ENCODE measurements around the gene IFI16.
A peak's percentile ranks its signal among the peaks of the same experiment; 100 is the strongest.

The IFI16 gene

GRCh38 chr1:158989424-158989823, 20.3 kb upstream of the IFI16 start:
- Histone ChIP-seq H3K9me3 (ENCODE audit: control insufficient read depth, insufficient read depth, low read depth, low read length) (no peaks in the 10 kb centered on the region), H3K27ac (ENCODE audit: low read depth, low read length) (no peak overlapping the region), H3K27me3 (ENCODE audit: control insufficient read depth, insufficient read depth, low read length) (no peaks in the 10 kb centered on the region), H3K9ac (ENCODE audit: low read length) (no peak overlapping the region), H3K4me1 (ENCODE audit: control insufficient read depth, insufficient read depth, low read length) (no peaks in the 10 kb centered on the region), H3K4me3 (ENCODE audit: low read depth, low read length) (no peak overlapping the region), H3K36me3 (ENCODE audit: control insufficient read depth, insufficient read depth, low read length) (no peaks in the 10 kb centered on the region)

GRCh38 chr1:158992787-158993312, 16.9 kb upstream of the IFI16 start:
- H3K9me3 ChIP-seq (ENCODE audit: control insufficient read depth, insufficient read depth, low read depth, low read length), result no peaks in the 10 kb centered on the region
- no peak overlapping the region for H3K27ac ChIP-seq (ENCODE audit: low read depth, low read length)
- H3K4me1 ChIP-seq (ENCODE audit: control insufficient read depth, insufficient read depth, low read length), result no peaks in the 10 kb centered on the region
- H3K27me3 ChIP-seq (ENCODE audit: control insufficient read depth, insufficient read depth, low read length), result no peaks in the 10 kb centered on the region
- no peak overlapping the region for H3K9ac ChIP-seq (ENCODE audit: low read length)
- no peaks in the 10 kb centered on the region for H3K36me3 ChIP-seq (ENCODE audit: control insufficient read depth, insufficient read depth, low read length)
- H3K4me3 ChIP-seq (ENCODE audit: low read depth, low read length), result no peak overlapping the region

- Histone ChIP-seq H3K4me1 (ENCODE audit: control insufficient read depth, insufficient read depth, low read length) (peaks cover 19% of the 10 kb centered on the region), H3K36me3 (ENCODE audit: control insufficient read depth, insufficient read depth, low read length) (no peaks in the 10 kb centered on the region), H3K27ac (ENCODE audit: low read depth, low read length) (no peak overlapping the region), H3K4me3 (ENCODE audit: low read depth, low read length) (no peak overlapping the region), H3K27me3 (ENCODE audit: control insufficient read depth, insufficient read depth, low read length) (no peaks in the 10 kb centered on the region), H3K9ac (ENCODE audit: low read length) (no peak overlapping the region), H3K9me3 (ENCODE audit: control insufficient read depth, insufficient read depth, low read depth, low read length) (no peaks in the 10 kb centered on the region)
These were observed 12.7 kb upstream of the IFI16 start for GRCh38 chr1:158996998-158997397.

GRCh38 chr1:158998037-158998780, 11.5 kb upstream of the IFI16 start:
- no peak overlapping the region for H3K9ac ChIP-seq (ENCODE audit: low read length)

GRCh38 chr1:158998781-158999161, 10.9 kb upstream of the IFI16 start:
- H3K27ac ChIP-seq (ENCODE audit: low read depth, low read length), result no peak overlapping the region
- H3K4me1 ChIP-seq (ENCODE audit: control insufficient read depth, insufficient read depth, low read length), result peaks cover 23% of the 10 kb centered on the region
- H3K27me3 ChIP-seq (ENCODE audit: control insufficient read depth, insufficient read depth, low read length), result no peaks in the 10 kb centered on the region; the same call in 1 of the 2 replicates
- no peaks in the 10 kb centered on the region for H3K36me3 ChIP-seq (ENCODE audit: control insufficient read depth, insufficient read depth, low read length)
- H3K4me3 ChIP-seq (ENCODE audit: low read depth, low read length), result peak overlapping the region; percentile 69
- no peaks in the 10 kb centered on the region for H3K9me3 ChIP-seq (ENCODE audit: control insufficient read depth, insufficient read depth, low read depth, low read length)
- peak overlapping the region; percentile 58 for H3K9ac ChIP-seq (ENCODE audit: low read length)

More at GRCh38 chr1:158998037-158998780, 11.5 kb upstream of the IFI16 start:
- peaks cover 21% of the 10 kb centered on the region for H3K4me1 ChIP-seq (ENCODE audit: control insufficient read depth, insufficient read depth, low read length)
- H3K4me3 ChIP-seq (ENCODE audit: low read depth, low read length), result peak overlapping the region; percentile 69
- H3K27me3 ChIP-seq (ENCODE audit: control insufficient read depth, insufficient read depth, low read length), result no peaks in the 10 kb centered on the region; the same call in 1 of the 2 replicates
- H3K36me3 ChIP-seq (ENCODE audit: control insufficient read depth, insufficient read depth, low read length), result no peaks in the 10 kb centered on the region
- H3K9me3 ChIP-seq (ENCODE audit: control insufficient read depth, insufficient read depth, low read depth, low read length), result no peaks in the 10 kb centered on the region
- H3K27ac ChIP-seq (ENCODE audit: low read depth, low read length), result no peak overlapping the region

GRCh38 chr1:158999316-159000069, 10.2 kb upstream of the IFI16 start:
- no peaks in the 10 kb centered on the region for H3K9me3 ChIP-seq (ENCODE audit: control insufficient read depth, insufficient read depth, low read depth, low read length)
- peak overlapping the region; percentile 69 for H3K4me3 ChIP-seq (ENCODE audit: low read depth, low read length)
- peak overlapping the region; percentile 70 for H3K9ac ChIP-seq (ENCODE audit: low read length)
- no peaks in the 10 kb centered on the region for H3K36me3 ChIP-seq (ENCODE audit: control insufficient read depth, insufficient read depth, low read length)
- peak overlapping the region; percentile 49; the same call in 1 of the 2 replicates for H3K27ac ChIP-seq (ENCODE audit: low read depth, low read length)
- H3K27me3 ChIP-seq (ENCODE audit: control insufficient read depth, insufficient read depth, low read length), result no peaks in the 10 kb centered on the region; the same call in 1 of the 2 replicates
- peaks cover 26% of the 10 kb centered on the region for H3K4me1 ChIP-seq (ENCODE audit: control insufficient read depth, insufficient read depth, low read length)

GRCh38 chr1:159000070-159000409, 9.7 kb upstream of the IFI16 start:
- peaks cover 4% of the 10 kb centered on the region; the same call in 1 of the 2 replicates for H3K27me3 ChIP-seq (ENCODE audit: control insufficient read depth, insufficient read depth, low read length)
- H3K4me1 ChIP-seq (ENCODE audit: control insufficient read depth, insufficient read depth, low read length), result peaks cover 31% of the 10 kb centered on the region
- H3K27ac ChIP-seq (ENCODE audit: low read depth, low read length), result peak overlapping the region; percentile 49; the same call in 1 of the 2 replicates
- peak overlapping the region; percentile 69 for H3K4me3 ChIP-seq (ENCODE audit: low read depth, low read length)
- no peaks in the 10 kb centered on the region for H3K36me3 ChIP-seq (ENCODE audit: control insufficient read depth, insufficient read depth, low read length)
- peak overlapping the region; percentile 70 for H3K9ac ChIP-seq (ENCODE audit: low read length)
- H3K9me3 ChIP-seq (ENCODE audit: control insufficient read depth, insufficient read depth, low read depth, low read length), result no peaks in the 10 kb centered on the region

- Histone ChIP-seq H3K9ac (ENCODE audit: low read length) (peak overlapping the region; percentile 70), H3K27me3 (ENCODE audit: control insufficient read depth, insufficient read depth, low read length) (peaks cover 7% of the 10 kb centered on the region; the same call in 1 of the 2 replicates), H3K9me3 (ENCODE audit: control insufficient read depth, insufficient read depth, low read depth, low read length) (no peaks in the 10 kb centered on the region), H3K36me3 (ENCODE audit: control insufficient read depth, insufficient read depth, low read length) (no peaks in the 10 kb centered on the region), H3K27ac (ENCODE audit: low read depth, low read length) (peak overlapping the region; percentile 49; the same call in 1 of the 2 replicates), H3K4me3 (ENCODE audit: low read depth, low read length) (peak overlapping the region; percentile 69), H3K4me1 (ENCODE audit: control insufficient read depth, insufficient read depth, low read length) (peaks cover 37% of the 10 kb centered on the region)
These were observed 9.1 kb upstream of the IFI16 start for GRCh38 chr1:159000625-159001024.

GRCh38 chr1:159005161-159005560, 4.5 kb upstream of the IFI16 start:
- Histone ChIP-seq H3K27ac (ENCODE audit: low read depth, low read length) (no peak overlapping the region), H3K4me1 (ENCODE audit: control insufficient read depth, insufficient read depth, low read length) (peaks cover 62% of the 10 kb centered on the region), H3K4me3 (ENCODE audit: low read depth, low read length) (peak overlapping the region; percentile 51), H3K9me3 (ENCODE audit: control insufficient read depth, insufficient read depth, low read depth, low read length) (no peaks in the 10 kb centered on the region), H3K36me3 (ENCODE audit: control insufficient read depth, insufficient read depth, low read length) (no peaks in the 10 kb centered on the region), H3K9ac (ENCODE audit: low read length) (no peak overlapping the region), H3K27me3 (ENCODE audit: control insufficient read depth, insufficient read depth, low read length) (peaks cover 12% of the 10 kb centered on the region; the same call in 1 of the 2 replicates)

- Histone ChIP-seq H3K27me3 (ENCODE audit: control insufficient read depth, insufficient read depth, low read length) (peaks cover 12% of the 10 kb centered on the region; the same call in 1 of the 2 replicates), H3K4me3 (ENCODE audit: low read depth, low read length) (peak overlapping the region; percentile 51), H3K36me3 (ENCODE audit: control insufficient read depth, insufficient read depth, low read length) (no peaks in the 10 kb centered on the region), H3K4me1 (ENCODE audit: control insufficient read depth, insufficient read depth, low read length) (peaks cover 59% of the 10 kb centered on the region), H3K9me3 (ENCODE audit: control insufficient read depth, insufficient read depth, low read depth, low read length) (no peaks in the 10 kb centered on the region), H3K9ac (ENCODE audit: low read length) (peak overlapping the region; percentile 22), H3K27ac (ENCODE audit: low read depth, low read length) (no peak overlapping the region)
These were observed 4.0 kb upstream of the IFI16 start for GRCh38 chr1:159005676-159006075.

Data from HUES6 (cell line).